ENCODE results near the gene MRPL27.
"Not testable (repeated sequence)": the region's sequence is repeated elsewhere in the genome, so short reads cannot be mapped to it uniquely, and the experiment has no call there.

MRPL27 gene

GRCh38 chr17:50372758-50373556, at the start of gene MRPL27, which contains the start of gene EME1:
Gene MRPL27, minus strand, starts transcription at chr17:50373184. Its CDS starts 14 bp downstream, at chr17:50373170.
Gene EME1, plus strand, starts transcription at chr17:50373229. Its CDS starts 1,980 bp downstream, at chr17:50375209.
- DNase-seq (ENCODE audit: low spot score), result peak; percentile 94

- DNase-seq (ENCODE audit: low spot score), result no peak
Observed at GRCh38 chr17:50422738-50423137, 49.8 kb upstream of the MRPL27 start.

- DNase-seq (ENCODE audit: low spot score), result no peak
Observed at GRCh38 chr17:50421308-50422051, 48.5 kb upstream of the MRPL27 start.

- DNase-seq (ENCODE audit: low spot score), result peak; percentile 56
Observed at GRCh38 chr17:50420419-50421112, 47.6 kb upstream of the MRPL27 start.

GRCh38 chr17:50419577-50419976, 46.6 kb upstream of the MRPL27 start:
- not testable (repeated sequence) for DNase-seq (ENCODE audit: low spot score)

GRCh38 chr17:50414808-50415207, 41.8 kb upstream of the MRPL27 start:
- DNase-seq (ENCODE audit: low spot score), result no peak

- no peak for DNase-seq (ENCODE audit: low spot score)
Observed at GRCh38 chr17:50412188-50412732, 39.3 kb upstream of the MRPL27 start.

GRCh38 chr17:50407921-50408320, 34.9 kb upstream of the MRPL27 start:
- no peak for DNase-seq (ENCODE audit: low spot score)

- DNase-seq (ENCODE audit: low spot score), result no peak
Observed at GRCh38 chr17:50406578-50406977, 33.6 kb upstream of the MRPL27 start.

GRCh38 chr17:50405351-50405750, 32.4 kb upstream of the MRPL27 start:
- DNase-seq (ENCODE audit: low spot score), result not testable (repeated sequence)

GRCh38 chr17:50399591-50399990, 26.6 kb upstream of the MRPL27 start:
- not testable (repeated sequence) for DNase-seq (ENCODE audit: low spot score)

GRCh38 chr17:50398672-50399071, 25.7 kb upstream of the MRPL27 start:
- not testable (repeated sequence) for DNase-seq (ENCODE audit: low spot score)

- no peak for DNase-seq (ENCODE audit: low spot score)
Observed at GRCh38 chr17:50397919-50398285, 24.9 kb upstream of the MRPL27 start.

- peak; percentile 95 for DNase-seq (ENCODE audit: low spot score)
Observed at GRCh38 chr17:50397111-50397918, 24.3 kb upstream of the MRPL27 start, which contains the start of gene LRRC59. Gene LRRC59, minus strand, starts transcription at chr17:50397523. Its CDS starts 206 bp downstream, at chr17:50397317.

GRCh38 chr17:50396261-50397110, 23.5 kb upstream of the MRPL27 start:
- DNase-seq (ENCODE audit: low spot score), result peak; percentile 76

- DNase-seq (ENCODE audit: low spot score), result no peak
Observed at GRCh38 chr17:50394711-50395110, 21.7 kb upstream of the MRPL27 start.

- DNase-seq (ENCODE audit: low spot score), result no peak
Observed at GRCh38 chr17:50393700-50394099, 20.7 kb upstream of the MRPL27 start.

GRCh38 chr17:50392621-50393020, 19.6 kb upstream of the MRPL27 start:
- no peak for DNase-seq (ENCODE audit: low spot score)

- DNase-seq (ENCODE audit: low spot score), result no peak
Observed at GRCh38 chr17:50389534-50389933, 16.6 kb upstream of the MRPL27 start.

- DNase-seq (ENCODE audit: low spot score), result no peak
Observed at GRCh38 chr17:50388728-50389127, 15.7 kb upstream of the MRPL27 start.

Data from AG20443 (cell line).